ENCODE data around the gene ATG4A. TPM values are rescaled to one million over a fixed set of nuclear protein-coding genes. Genes with fewer than 3 reads are reported as not detected.

Gene ATG4A
- total RNA-seq, 1 experiment from 2014 or later, result 3.5 TPM

GRCh38 chrX:108160309-108160708 is 68.7 kb downstream of the ATG4A start (continued):
- TF ChIP-seq NR3C1 (CRISPR knock-in tag; conservative IDR thresholded peaks at IDR 0.05; ENCODE audit: low read depth), result no peak
- no peak for TF ChIP-seq ZNF317 (CRISPR knock-in tag; IDR thresholded peaks at IDR 0.05; ENCODE audit: borderline replicate concordance, low read depth)
- no peak for TF ChIP-seq ATF1 (CRISPR knock-in tag; IDR thresholded peaks at IDR 0.05)
- TF ChIP-seq ZNF138 (CRISPR knock-in tag; conservative IDR thresholded peaks at IDR 0.05), result no peak
- TF ChIP-seq TP53 (CRISPR knock-in tag; IDR thresholded peaks at IDR 0.05), result no peak
- TF ChIP-seq ZNF232 (CRISPR knock-in tag; IDR thresholded peaks at IDR 0.05), result no peak

- TF ChIP-seq JAZF1 (CRISPR knock-in tag; IDR thresholded peaks at IDR 0.05) (no peak), GABPB1 (CRISPR knock-in tag; IDR thresholded peaks at IDR 0.05) (no peak), IRF1 (CRISPR knock-in tag; IDR thresholded peaks at IDR 0.05) (no peak)
- Mint-ChIP-seq H3K27ac (no peak overlapping the region), H3K9me3 (no peaks in the 10 kb centered on the region), H3K27me3 (ENCODE audit: low read depth) (no peaks in the 10 kb centered on the region), H3K36me3 (peaks cover 4% of the 10 kb centered on the region; the same call in 1 of the 2 replicates), H3K4me3 (no peak overlapping the region), H3K4me1 (no peaks in the 10 kb centered on the region)
- DNase-seq (ENCODE audit: low spot score) (no peak), ATAC-seq (no peak)
- ChIA-PET POLR2A (no interaction called here), CTCF (no interaction called here)
Measured at GRCh38 chrX:108162265-108162664, 70.7 kb downstream of the ATG4A start.

- DNase-seq (ENCODE audit: low spot score) (no peak), ATAC-seq (no peak)
- no peaks in the 10 kb centered on the region for H3K4me1 Mint-ChIP-seq
- H3K36me3 Mint-ChIP-seq, result peaks cover 4% of the 10 kb centered on the region; the same call in 1 of the 2 replicates
- H3K4me3 Mint-ChIP-seq, result no peak overlapping the region
- ChIA-PET POLR2A (no interaction called here), CTCF (interaction anchor here (1.0 to 1.1 kb wide), 2 partner anchors 25 to 61 kb away, joined by 3 read pairs; no protein-coding TSS in a partner anchor)
- H3K27me3 Mint-ChIP-seq (ENCODE audit: low read depth), result no peaks in the 10 kb centered on the region
- no peak overlapping the region for H3K27ac Mint-ChIP-seq
- no peaks in the 10 kb centered on the region for H3K9me3 Mint-ChIP-seq
- no peak for TF ChIP-seq SP1 (CRISPR knock-in tag; conservative IDR thresholded peaks at IDR 0.05)
- TF ChIP-seq JAZF1 (CRISPR knock-in tag; IDR thresholded peaks at IDR 0.05), result no peak
- no peak for TF ChIP-seq SMAD4 (CRISPR knock-in tag; IDR thresholded peaks at IDR 0.05)
- TF ChIP-seq OVOL2 (CRISPR knock-in tag; IDR thresholded peaks at IDR 0.05; ENCODE audit: borderline replicate concordance), result no peak
Measured at GRCh38 chrX:108163333-108164082, 71.9 kb downstream of the ATG4A start.

- DNase-seq (ENCODE audit: low spot score), result peak; percentile 19
- Mint-ChIP-seq H3K36me3 (peaks cover 4% of the 10 kb centered on the region; the same call in 1 of the 2 replicates), H3K4me3 (no peak overlapping the region), H3K27ac (no peak overlapping the region), H3K9me3 (0 out of 2 replicates have a peak, but pooled peaks cover 3% of the 10 kb centered on the region), H3K27me3 (ENCODE audit: low read depth) (no peaks in the 10 kb centered on the region), H3K4me1 (no peaks in the 10 kb centered on the region)
- TF ChIP-seq TEAD1 (CRISPR knock-in tag; IDR thresholded peaks at IDR 0.05) (no peak), GABPB1 (CRISPR knock-in tag; IDR thresholded peaks at IDR 0.05) (no peak), CREB1 (CRISPR knock-in tag; IDR thresholded peaks at IDR 0.05) (no peak), CTCF (IDR thresholded peaks at IDR 0.05) (no peak), ZNF396 (CRISPR knock-in tag; IDR thresholded peaks at IDR 0.05; ENCODE audit: borderline replicate concordance) (no peak), SOX15 (CRISPR knock-in tag; IDR thresholded peaks at IDR 0.05) (no peak), E2F1 (CRISPR knock-in tag; IDR thresholded peaks at IDR 0.05) (no peak), OVOL2 (CRISPR knock-in tag; IDR thresholded peaks at IDR 0.05; ENCODE audit: borderline replicate concordance) (no peak)
- POLR2A ChIA-PET, result no interaction called here
- ATAC-seq, result peak; percentile 96
- CTCF ChIA-PET, result interaction anchor here (0.8 to 1.7 kb wide), 9 partner anchors 9 to 533 kb away, joined by 3 to 13 read pairs (median 4); no protein-coding TSS in a partner anchor
Measured at GRCh38 chrX:108165383-108166111, 74.0 kb downstream of the ATG4A start.

Data from WTC11 (cell line).